SJSA1 (cell line): ENCODE data around the gene MMP25. TPM values are rescaled to one million over a fixed set of nuclear protein-coding genes. Genes with fewer than 3 reads are reported as not detected.

ENCODE experiments used
- DNase-seq, 2 experiments: peaks; one replicate each; pipeline ENCODE4 v3.0.0-alpha.2; 2015 to 2020; ENCODE audit warnings: low spot score in 2 of 2, low read depth in 1 of 2
- H3K27ac ChIP-seq: fragments of 250-450 bp; sonication (Bioruptor Pico); 2 replicates; pipeline ENCODE4 v1.5.1; 2020; ENCODE audit warnings: mild to moderate bottlenecking, moderate library complexity
- H3K27me3 ChIP-seq: fragments of 250-450 bp; sonication (Bioruptor Pico); replicated peaks from 2 replicates; pipeline ENCODE4 v1.5.1; 2020; ENCODE audit warnings: mild to moderate bottlenecking, moderate library complexity
- H3K36me3 ChIP-seq: fragments of 250-450 bp; sonication (Bioruptor Pico); 2 replicates; pipeline ENCODE4 v1.5.1; 2020; ENCODE audit warnings: mild to moderate bottlenecking
- H3K4me1 ChIP-seq: fragments of 250-450 bp; sonication (Bioruptor Pico); replicated peaks from 2 replicates; pipeline ENCODE4 v1.6.1; 2021; ENCODE audit warnings: mild to moderate bottlenecking
- H3K4me3 ChIP-seq: fragments of 250-450 bp; sonication (Bioruptor Pico); 2 replicates; pipeline ENCODE4 v1.5.1; 2020; ENCODE audit warnings: mild to moderate bottlenecking
- H3K9me3 ChIP-seq: fragments of 250-450 bp; sonication (Bioruptor Pico); replicated peaks from 2 replicates; pipeline ENCODE4 v1.5.1; 2020; ENCODE audit warnings: mild to moderate bottlenecking
- total RNA-seq: library from RNA; depleted of rRNA; stranded (reverse); fragments of >200 nt; shearing (Covaris generic); gene quantifications from 2 replicates; pipeline ENCODE4 v1.2.3, GENCODE V29; 2014

Gene MMP25
- total RNA-seq, 1 experiment from 2014 or later: 0.55 TPM

DNA sequence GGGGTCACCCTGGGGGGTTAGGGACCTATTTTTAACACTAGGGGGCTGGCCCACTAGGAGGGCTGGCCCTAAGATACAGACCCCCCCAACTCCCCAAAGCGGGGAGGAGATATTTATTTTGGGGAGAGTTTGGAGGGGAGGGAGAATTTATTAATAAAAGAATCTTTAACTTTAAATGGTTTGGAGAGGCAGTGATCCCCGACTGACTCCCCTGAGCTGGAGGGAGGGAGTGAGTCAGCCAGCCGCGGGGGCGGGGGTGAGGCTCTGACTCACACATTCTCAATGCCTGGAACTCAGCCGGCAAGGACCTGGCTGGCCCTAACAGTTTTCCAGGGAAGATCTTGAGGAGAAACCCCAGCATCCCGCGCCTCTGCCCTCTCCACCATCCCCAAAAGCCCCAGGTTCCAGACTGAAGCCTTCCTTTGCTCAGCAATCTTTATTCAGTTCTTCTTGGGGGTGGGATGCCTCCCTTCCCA is 24.1 kb upstream of the MMP25 start:
- H3K36me3 ChIP-seq: peaks cover 61% of the 10 kb centered on the region
- H3K9me3 ChIP-seq: peaks cover 6% of the 10 kb centered on the region; the same call in 1 of the 2 replicates
- H3K4me3 ChIP-seq: peak overlapping the region; percentile 96
- H3K4me1 ChIP-seq: peaks cover 27% of the 10 kb centered on the region
- H3K27me3 ChIP-seq: no peaks in the 10 kb centered on the region
- peak overlapping the region; percentile 99 for H3K27ac ChIP-seq
- DNase-seq: peak; percentile 97

DNA sequence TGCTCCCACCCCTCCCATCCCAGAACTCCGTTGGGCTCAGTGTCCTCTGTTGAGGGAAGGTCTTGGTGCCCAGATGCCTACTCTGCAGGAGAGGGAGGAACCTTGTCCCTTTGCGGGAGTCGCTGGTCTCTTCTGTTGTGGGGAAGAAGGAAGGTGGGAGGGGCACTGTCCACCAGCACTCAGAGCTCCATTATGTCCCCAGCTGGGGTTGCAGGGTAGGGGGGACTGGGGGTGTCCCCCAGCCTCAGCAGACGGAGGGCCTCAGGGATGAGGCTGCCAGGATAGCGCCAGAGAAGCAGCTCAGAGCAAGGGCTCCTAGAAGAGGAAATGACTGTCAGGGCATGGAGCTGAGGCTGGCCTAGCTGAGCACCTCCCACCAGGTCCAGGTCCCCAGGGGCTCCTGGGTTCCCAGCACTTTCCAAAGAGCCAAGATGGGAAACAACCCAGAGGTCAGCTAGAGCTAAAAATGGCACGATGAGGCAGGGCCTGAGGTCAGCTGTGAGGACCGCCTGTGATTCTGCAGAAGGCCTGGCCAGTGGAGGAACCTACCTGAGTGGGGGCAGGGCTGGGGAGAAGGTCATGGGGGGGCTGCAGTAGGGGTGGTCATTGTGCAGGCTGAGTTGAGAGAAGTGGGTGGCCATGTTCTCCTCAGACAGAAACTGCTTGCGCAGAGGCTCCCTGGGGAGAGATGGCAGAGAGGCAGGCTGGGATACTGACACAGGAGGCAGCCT is 23.5 kb upstream of the MMP25 start:
- Histone ChIP-seq H3K27ac (peak overlapping the region; percentile 99), H3K27me3 (no peaks in the 10 kb centered on the region), H3K4me1 (peaks cover 27% of the 10 kb centered on the region), H3K9me3 (peaks cover 6% of the 10 kb centered on the region; the same call in 1 of the 2 replicates), H3K4me3 (peak overlapping the region; percentile 96), H3K36me3 (peaks cover 65% of the 10 kb centered on the region)
- peak in 1 of 2 experiments; percentile 52 for DNase-seq

DNA sequence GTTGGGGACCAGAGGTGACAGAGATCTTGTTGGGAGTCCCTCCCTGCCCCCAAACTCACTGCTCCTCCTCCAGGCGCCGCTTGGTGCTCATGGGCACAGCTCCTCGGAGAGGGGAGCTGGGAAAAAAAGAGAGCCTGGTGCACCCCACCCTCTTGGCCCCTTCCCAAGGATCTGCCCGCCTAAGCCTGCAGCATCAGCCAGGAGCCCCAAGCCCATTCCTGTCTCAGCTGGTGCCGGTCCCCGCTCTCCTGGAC is 23.0 kb upstream of the MMP25 start:
- Histone ChIP-seq H3K4me3 (peak overlapping the region; percentile 96), H3K4me1 (peaks cover 27% of the 10 kb centered on the region), H3K36me3 (peaks cover 67% of the 10 kb centered on the region), H3K27ac (peak overlapping the region; percentile 99), H3K9me3 (peaks cover 6% of the 10 kb centered on the region; the same call in 1 of the 2 replicates), H3K27me3 (no peaks in the 10 kb centered on the region)
- DNase-seq: peak in 1 of 2 experiments; percentile 87

DNA sequence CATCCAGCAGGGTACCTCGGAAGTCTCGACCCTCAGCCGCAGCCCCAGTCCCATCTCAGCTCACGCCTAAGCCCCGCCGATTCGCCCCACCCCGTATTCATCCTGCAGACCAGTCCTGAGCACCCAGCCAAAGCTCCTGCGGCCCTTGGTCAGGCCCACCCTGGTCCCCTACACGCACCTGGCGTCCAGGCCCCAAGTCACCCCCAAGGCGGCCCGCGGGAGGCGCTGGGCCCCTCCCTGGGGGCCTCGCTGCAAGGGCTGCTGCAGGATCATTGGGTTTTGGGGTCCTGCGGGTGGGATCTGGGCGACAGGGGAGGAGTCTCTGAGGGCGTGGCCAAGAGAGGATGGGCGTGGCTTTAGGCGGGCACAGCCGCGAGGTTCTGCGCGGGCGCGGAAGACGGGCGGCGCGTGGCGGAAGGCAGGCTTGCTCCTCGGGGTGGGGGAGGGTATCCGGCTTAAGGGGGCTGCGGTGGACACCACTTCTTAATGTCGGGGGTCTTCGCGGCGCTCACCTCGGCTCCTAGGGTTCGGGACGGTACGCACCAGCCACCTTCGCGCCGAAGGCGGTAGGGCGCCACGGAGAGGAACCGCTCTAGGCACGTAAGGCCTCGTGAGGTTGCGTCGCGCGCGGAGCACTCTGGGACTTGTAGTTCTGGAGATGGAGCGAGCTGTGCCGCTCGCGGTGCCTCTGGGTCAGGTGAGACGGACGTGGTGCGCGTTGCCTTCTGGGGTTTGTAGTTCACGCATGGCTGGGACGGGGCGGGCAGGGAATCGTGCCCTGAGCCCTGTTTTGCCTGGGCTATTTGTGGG is 22.5 kb upstream of the MMP25 start, which contains the start of the genes HCFC1R1 and THOC6:
Gene HCFC1R1, minus strand, starts transcription at position 274 of the 810 bp plus-strand sequence. Its CDS starts 1 bp downstream, at position 273.
Gene THOC6, plus strand, starts transcription at position 367 of the 810 bp plus-strand sequence. Its CDS starts 292 bp downstream, at position 659.
- peaks cover 70% of the 10 kb centered on the region for H3K36me3 ChIP-seq
- H3K27me3 ChIP-seq: no peaks in the 10 kb centered on the region
- peak; percentile 97 for DNase-seq
- peaks cover 27% of the 10 kb centered on the region for H3K4me1 ChIP-seq
- H3K27ac ChIP-seq: peak within 1 kb of the TSS; percentile 99
- peak within 1 kb of the TSS; percentile 96 for H3K4me3 ChIP-seq
- peaks cover 6% of the 10 kb centered on the region; the same call in 1 of the 2 replicates for H3K9me3 ChIP-seq

DNA sequence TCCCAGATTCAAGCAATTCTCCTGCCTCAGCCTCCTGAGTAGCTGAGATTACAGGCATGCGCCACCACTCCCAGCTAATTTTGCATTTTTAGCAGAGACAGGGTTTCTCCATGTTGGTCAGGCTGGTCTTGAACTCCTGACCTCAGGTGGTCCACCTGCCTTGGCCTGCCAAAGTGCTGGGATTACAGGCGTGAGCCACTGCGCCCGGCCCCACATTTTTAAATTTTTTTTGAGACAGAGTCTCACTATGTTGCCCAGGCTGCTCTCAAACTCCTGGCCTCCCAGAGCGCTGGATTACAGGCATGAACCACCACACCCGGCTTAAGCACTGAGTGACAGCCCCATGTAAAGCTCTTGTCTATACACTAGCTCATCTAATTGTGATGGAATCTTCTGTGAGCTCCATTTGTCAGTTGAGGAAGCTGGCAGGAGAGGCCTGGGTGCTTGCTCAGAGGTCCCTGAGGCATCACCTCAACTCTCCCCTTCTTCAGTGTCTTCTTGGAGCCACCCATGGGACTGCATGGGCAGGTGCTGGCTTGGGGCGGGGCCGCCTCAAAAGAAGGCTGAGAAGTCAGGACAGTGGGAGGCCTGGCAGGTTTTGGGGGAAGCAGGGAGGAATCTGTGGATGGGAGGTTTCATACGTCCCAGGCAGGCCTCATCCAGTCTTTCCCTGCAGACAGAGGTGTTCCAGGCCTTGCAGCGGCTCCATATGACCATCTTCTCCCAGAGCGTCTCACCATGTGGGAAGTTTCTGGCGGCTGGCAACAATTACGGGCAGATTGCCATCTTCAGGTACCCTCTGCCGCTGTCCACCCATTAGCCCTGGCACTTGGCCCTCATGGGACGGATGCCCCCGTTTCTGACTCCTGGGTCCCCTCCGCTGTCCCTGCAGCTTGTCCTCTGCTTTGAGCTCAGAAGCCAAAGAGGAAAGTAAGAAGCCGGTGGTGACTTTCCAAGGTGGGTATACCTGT is 21.0 kb upstream of the MMP25 start:
- Histone ChIP-seq H3K36me3 (peaks cover 68% of the 10 kb centered on the region), H3K4me1 (peaks cover 24% of the 10 kb centered on the region), H3K9me3 (peaks cover 6% of the 10 kb centered on the region; the same call in 1 of the 2 replicates), H3K27me3 (peaks cover 9% of the 10 kb centered on the region), H3K27ac (no peak overlapping the region), H3K4me3 (no peak overlapping the region)
- no peak for DNase-seq

DNA sequence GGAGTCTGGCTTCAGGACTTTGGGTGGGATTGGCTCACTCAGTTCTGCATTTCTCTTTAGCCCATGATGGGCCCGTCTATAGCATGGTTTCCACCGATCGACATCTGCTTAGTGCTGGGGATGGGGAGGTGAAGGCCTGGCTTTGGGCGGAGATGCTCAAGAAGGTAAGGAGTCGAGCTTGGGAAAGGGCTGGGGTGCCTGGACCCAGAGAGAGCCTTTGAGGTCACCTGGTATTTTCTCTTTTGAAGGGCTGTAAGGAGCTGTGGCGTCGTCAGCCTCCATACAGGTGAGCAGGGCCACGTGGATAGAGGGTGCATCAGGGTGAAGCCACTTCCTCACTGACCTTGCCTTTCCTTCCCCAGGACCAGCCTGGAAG is 20.4 kb upstream of the MMP25 start:
- H3K27ac ChIP-seq: no peak overlapping the region
- peaks cover 9% of the 10 kb centered on the region for H3K27me3 ChIP-seq
- peaks cover 24% of the 10 kb centered on the region for H3K4me1 ChIP-seq
- H3K4me3 ChIP-seq: no peak overlapping the region
- no peak for DNase-seq
- peaks cover 62% of the 10 kb centered on the region for H3K36me3 ChIP-seq
- H3K9me3 ChIP-seq: peaks cover 6% of the 10 kb centered on the region; the same call in 1 of the 2 replicates

DNA sequence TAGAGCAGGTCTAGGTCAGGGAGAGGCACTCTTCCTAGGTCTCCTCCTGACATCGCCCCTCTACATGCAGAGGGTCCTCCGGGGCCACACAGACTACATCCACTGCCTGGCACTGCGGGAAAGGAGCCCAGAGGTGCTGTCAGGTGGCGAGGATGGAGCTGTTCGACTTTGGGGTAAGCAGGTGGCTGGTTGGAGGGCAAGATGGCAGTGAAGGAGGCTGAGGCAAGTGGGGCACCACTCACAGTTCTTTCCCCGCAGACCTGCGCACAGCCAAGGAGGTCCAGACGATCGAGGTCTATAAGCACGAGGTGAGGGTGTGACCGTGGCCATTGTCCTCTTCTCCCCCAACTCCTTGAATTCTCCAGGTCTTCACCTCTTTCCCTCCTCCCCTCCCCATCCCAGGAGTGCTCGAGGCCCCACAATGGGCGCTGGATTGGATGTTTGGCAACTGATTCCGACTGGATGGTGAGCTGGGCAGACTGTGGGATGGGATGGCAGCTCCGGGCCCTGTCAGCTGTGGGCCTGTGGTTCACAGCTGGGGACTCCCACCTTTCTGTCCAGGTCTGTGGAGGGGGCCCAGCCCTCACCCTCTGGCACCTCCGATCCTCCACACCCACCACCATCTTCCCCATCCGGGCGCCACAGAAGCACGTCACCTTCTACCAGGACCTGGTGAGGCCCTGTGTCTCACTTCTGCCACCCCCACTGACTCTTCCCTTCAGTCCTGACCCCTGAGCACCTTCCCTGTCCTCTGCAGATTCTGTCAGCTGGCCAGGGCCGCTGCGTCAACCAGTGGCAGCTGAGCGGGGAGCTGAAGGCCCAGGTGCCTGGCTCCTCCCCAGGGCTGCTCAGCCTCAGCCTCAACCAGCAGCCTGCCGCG is 19.5 kb upstream of the MMP25 start:
- no peak for DNase-seq
- H3K4me3 ChIP-seq: no peak overlapping the region
- peaks cover 53% of the 10 kb centered on the region for H3K36me3 ChIP-seq
- no peak overlapping the region for H3K27ac ChIP-seq
- peaks cover 15% of the 10 kb centered on the region for H3K27me3 ChIP-seq
- H3K9me3 ChIP-seq: peaks cover 6% of the 10 kb centered on the region; the same call in 1 of the 2 replicates
- H3K4me1 ChIP-seq: peaks cover 24% of the 10 kb centered on the region

DNA sequence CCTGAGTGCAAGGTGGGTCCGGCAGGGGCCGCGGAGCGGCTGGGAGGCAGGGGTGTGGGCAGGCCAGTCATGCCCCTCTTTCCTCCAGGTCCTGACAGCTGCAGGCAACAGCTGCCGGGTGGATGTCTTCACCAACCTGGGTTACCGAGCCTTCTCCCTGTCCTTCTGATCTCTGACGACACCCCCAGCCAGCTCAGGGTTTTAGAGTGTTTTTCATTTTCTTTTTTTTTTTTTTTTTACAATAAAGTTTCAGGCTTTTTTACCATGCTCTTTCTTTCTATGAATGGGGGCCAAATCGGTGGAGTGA is 18.9 kb upstream of the MMP25 start:
- peaks cover 19% of the 10 kb centered on the region for H3K27me3 ChIP-seq
- H3K4me1 ChIP-seq: peaks cover 19% of the 10 kb centered on the region
- peaks cover 6% of the 10 kb centered on the region; the same call in 1 of the 2 replicates for H3K9me3 ChIP-seq
- no peak for DNase-seq
- no peak overlapping the region for H3K27ac ChIP-seq
- H3K36me3 ChIP-seq: peaks cover 47% of the 10 kb centered on the region
- H3K4me3 ChIP-seq: no peak overlapping the region

DNA sequence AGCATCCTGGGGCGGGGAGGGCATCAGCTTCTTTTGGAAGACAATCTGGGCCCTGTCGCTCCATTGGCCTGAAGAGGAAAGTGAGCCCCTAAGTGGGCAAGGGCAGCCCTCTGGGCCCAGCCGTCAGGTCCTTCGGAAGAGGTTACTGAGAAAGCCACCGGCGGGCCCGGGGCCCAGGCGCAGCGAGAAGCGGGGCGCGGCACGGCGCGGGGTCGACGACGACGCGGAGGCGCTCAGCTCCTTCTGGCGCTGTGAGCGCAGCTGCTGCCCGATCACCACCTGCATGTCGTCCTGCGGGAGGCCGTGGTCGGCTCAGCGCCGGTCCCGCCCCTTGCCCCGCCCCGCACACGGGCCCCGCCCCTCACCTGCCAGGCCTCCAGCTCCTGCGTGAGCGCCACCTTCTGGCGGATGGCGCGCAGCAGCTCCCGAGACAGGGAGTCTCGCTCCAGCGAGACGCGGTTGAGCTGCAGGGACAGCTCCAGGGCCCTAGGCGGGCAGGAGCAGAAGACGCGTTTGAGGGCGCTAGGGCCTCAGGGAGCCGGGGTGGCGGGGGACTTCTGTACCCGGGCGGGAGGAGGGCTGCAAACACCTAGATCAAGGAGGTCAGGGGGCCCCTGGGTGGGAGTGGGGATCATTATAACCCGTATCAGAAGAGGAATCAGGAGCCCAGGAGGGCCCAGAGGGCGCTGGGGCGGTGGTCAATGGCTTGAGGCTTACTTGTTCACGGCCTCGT is 18.2 kb upstream of the MMP25 start:
- H3K27ac ChIP-seq: no peak overlapping the region
- no peak for DNase-seq
- peaks cover 12% of the 10 kb centered on the region for H3K4me1 ChIP-seq
- peaks cover 26% of the 10 kb centered on the region for H3K27me3 ChIP-seq
- peaks cover 40% of the 10 kb centered on the region for H3K36me3 ChIP-seq
- H3K4me3 ChIP-seq: no peak overlapping the region
- H3K9me3 ChIP-seq: peaks cover 6% of the 10 kb centered on the region; the same call in 1 of the 2 replicates

DNA sequence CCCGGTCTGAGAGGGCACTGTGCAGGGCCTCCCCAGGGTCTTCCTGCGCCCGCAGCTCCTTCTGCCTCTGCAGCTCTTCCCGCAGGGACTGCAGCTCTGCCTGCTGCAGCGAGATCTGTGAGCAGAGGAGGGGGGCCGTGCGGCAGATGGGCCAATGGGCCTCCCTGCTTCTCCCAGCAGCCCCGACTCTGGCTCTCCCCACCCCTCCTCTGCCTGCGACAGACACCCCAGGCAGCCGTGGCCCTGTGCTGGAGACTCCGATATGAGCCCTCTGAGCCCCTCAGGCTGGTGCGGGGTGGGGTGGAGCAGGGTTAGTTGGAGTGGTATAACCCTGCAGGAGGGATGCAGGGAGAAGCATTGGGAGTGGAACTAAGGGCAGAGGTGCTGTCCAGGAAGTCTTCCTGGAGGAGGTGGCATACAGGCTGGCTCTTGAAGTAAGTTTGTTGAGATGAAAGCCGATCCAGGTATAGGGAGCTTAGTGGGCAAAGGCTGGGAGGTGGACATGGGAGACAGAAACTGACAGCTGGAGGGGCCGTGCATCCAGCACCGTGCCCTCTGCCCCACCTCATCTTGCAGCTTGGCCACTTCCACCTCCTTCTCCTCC is 17.5 kb upstream of the MMP25 start:
- DNase-seq: no peak
- Histone ChIP-seq H3K4me1 (peaks cover 6% of the 10 kb centered on the region), H3K4me3 (no peak overlapping the region), H3K9me3 (peaks cover 3% of the 10 kb centered on the region; the same call in 1 of the 2 replicates), H3K27ac (no peak overlapping the region), H3K27me3 (peaks cover 33% of the 10 kb centered on the region), H3K36me3 (peaks cover 33% of the 10 kb centered on the region)

DNA sequence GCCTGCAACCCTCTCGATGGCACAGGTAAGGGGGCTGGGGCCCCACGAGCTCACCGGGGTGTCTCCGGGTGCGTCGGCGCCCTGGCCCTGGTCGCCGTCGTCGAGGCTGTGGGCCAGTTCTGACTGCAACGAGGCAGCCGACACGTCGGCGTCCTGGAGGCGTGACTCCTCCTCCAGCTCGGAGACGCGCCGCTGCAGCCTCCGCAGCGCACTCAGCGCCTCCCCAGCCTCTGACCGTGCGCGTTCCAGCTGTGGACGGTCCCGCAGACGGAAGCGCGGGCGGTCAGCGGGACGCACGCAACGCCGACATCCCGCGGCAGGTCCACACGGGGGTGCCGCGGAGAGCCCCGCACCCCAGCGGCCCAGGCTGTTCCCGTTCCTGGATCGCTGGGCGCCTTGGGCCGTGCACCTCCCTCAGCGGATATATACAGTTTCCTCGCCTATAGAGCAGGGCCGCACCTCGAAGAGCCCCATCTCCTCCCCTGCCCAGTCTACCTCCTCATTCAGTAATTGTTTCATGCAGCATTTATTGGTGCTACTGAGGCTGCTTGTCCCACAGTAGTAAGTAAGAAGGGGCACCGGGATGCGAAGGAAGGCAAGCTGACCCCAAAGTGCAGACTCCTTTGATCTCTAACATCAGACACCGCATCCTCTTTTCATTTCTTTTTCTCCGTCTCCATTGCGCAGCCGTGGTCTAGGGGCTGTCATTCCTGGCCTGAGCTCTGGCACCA is 16.7 kb upstream of the MMP25 start:
- Histone ChIP-seq H3K9me3 (no peaks in the 10 kb centered on the region), H3K27me3 (peaks cover 39% of the 10 kb centered on the region), H3K36me3 (peaks cover 31% of the 10 kb centered on the region), H3K27ac (no peak overlapping the region), H3K4me1 (no peaks in the 10 kb centered on the region), H3K4me3 (no peak overlapping the region)
- DNase-seq: no peak
